B cell (primary cell): ENCODE measurements around the gene KDM4E.

Experiments used
- EZH2 ChIP-seq: IDR thresholded peaks from 2 replicates; pipeline ENCODE4 v1.6.1; 2012; ENCODE audit warnings: borderline replicate concordance, low read depth, mild to moderate bottlenecking, moderate library complexity, low read length; ENCODE audit not compliant: insufficient read depth, poor library complexity, severe bottlenecking
- TF ChIP-seq, protein P1 (sequence below): fragments of 200-600 bp; IDR thresholded peaks from one replicate; pipeline ENCODE4 v1.8.0; 2022; ENCODE audit warnings: antibody characterized with exemption, mild to moderate bottlenecking

DNA sequence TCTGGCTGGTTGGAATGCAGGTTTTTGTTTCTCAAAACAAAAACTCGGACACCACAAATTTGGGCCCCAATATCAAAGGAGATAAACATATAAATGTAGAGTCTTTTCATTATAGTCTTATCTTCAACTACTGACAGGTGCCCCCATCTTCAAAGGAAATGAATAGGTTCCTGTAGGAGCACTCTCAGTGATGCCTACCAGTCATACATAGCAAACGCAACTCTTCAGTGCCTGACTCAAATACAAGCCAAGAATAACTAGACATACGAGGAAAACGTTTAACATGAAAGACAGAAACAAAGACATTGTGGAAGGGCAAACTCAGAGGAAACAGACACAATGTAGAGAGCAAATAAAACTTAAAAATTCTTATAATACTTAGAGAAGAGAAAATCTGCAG lies 37.7 kb upstream of the KDM4E start:
- TF ChIP-seq, protein P1, sequence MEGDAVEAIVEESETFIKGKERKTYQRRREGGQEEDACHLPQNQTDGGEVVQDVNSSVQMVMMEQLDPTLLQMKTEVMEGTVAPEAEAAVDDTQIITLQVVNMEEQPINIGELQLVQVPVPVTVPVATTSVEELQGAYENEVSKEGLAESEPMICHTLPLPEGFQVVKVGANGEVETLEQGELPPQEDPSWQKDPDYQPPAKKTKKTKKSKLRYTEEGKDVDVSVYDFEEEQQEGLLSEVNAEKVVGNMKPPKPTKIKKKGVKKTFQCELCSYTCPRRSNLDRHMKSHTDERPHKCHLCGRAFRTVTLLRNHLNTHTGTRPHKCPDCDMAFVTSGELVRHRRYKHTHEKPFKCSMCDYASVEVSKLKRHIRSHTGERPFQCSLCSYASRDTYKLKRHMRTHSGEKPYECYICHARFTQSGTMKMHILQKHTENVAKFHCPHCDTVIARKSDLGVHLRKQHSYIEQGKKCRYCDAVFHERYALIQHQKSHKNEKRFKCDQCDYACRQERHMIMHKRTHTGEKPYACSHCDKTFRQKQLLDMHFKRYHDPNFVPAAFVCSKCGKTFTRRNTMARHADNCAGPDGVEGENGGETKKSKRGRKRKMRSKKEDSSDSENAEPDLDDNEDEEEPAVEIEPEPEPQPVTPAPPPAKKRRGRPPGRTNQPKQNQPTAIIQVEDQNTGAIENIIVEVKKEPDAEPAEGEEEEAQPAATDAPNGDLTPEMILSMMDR: no peak
- no peak for TF ChIP-seq EZH2
